IMR-90 (cell line): Measurements from ENCODE around the gene NAT14. TPM values are rescaled to one million over a fixed set of nuclear protein-coding genes. Genes with fewer than 3 reads are reported as not detected.

Experiments used
- ATAC-seq: fragments of 200-7000 bp; cut with Tn5 transposase; 2 replicates; pipeline ENCODE4 v1.9.1; 2020; ENCODE audit warnings: low read depth, mild to moderate bottlenecking, moderate library complexity
- BruUV-seq: library from RNA; stranded (reverse); fragments of 400-500 nt; replicated peaks from 2 replicates; lab custom pipeline; 2021; lab: Mats Ljungman, UMichigan
- CTCF ChIA-PET: fragments of 300-600 bp; formaldehyde crosslinking; extraction: SDS; loops from one replicate; lab custom pipeline; 2021; ENCODE audit warnings: antibody characterized with exemption; lab: Yijun Ruan, JAX
- POLR2A ChIA-PET: fragments of 300-600 bp; sonication (Branson Sonifier 250); formaldehyde crosslinking; loops from one replicate; lab custom pipeline; 2022; ENCODE audit warnings: antibody characterized with exemption; ENCODE audit not compliant: unreplicated experiment; lab: Charles Lee
- DNase-seq: peaks from one replicate; pipeline ENCODE4 v3.0.0; 2013
- H2AFZ ChIP-seq: replicated peaks from 2 replicates; pipeline ENCODE3; 2013; ENCODE audit warnings: low read length, mild to moderate bottlenecking; ENCODE audit not compliant: poor library complexity
- H2AK5ac ChIP-seq: 2 replicates; pipeline ENCODE4 v1.6.1; 2013; ENCODE audit warnings: low read depth, low read length, inconsistent platforms
- H2AK9ac ChIP-seq: replicated peaks from 2 replicates; pipeline ENCODE3; 2013; ENCODE audit warnings: mild to moderate bottlenecking, low read depth, low read length, moderate library complexity; ENCODE audit not compliant: poor library complexity
- H2BK120ac ChIP-seq: 2 replicates; pipeline ENCODE4 v1.6.1; 2013; ENCODE audit warnings: low read depth, low read length, inconsistent platforms
- H2BK15ac ChIP-seq: 3 replicates; pipeline ENCODE4 v1.6.1; 2013; ENCODE audit warnings: low read depth, low read length, inconsistent platforms
- H2BK20ac ChIP-seq: 2 replicates; pipeline ENCODE4 v1.6.1; 2013; ENCODE audit warnings: low read depth, mild to moderate bottlenecking, inconsistent platforms, low read length, moderate library complexity
- H2BK5ac ChIP-seq: 2 replicates; pipeline ENCODE4 v1.6.1; 2013; ENCODE audit warnings: mild to moderate bottlenecking, low read depth, low read length, inconsistent platforms; ENCODE audit not compliant: poor library complexity, severe bottlenecking
- H3K14ac ChIP-seq: replicated peaks from 2 replicates; pipeline ENCODE4 v1.6.1; 2013; ENCODE audit warnings: low read depth, low read length, inconsistent platforms
- H3K18ac ChIP-seq: 2 replicates; pipeline ENCODE4 v1.6.1; 2013; ENCODE audit warnings: low read depth, low read length, control low read depth
- H3K23ac ChIP-seq: 2 replicates; pipeline ENCODE4 v1.6.1; 2013; ENCODE audit warnings: low read depth, low read length, inconsistent platforms
- H3K27ac ChIP-seq: 2 replicates; pipeline ENCODE4 v1.5.1; 2013; ENCODE audit warnings: mild to moderate bottlenecking, control low read depth, low read length; ENCODE audit not compliant: insufficient read depth
- H3K27me3 ChIP-seq: 2 replicates; pipeline ENCODE4 v1.6.1; 2013; ENCODE audit warnings: low read length; ENCODE audit not compliant: control insufficient read depth, insufficient read depth
- H3K36me3 ChIP-seq: 2 replicates; pipeline ENCODE4 v1.6.1; 2013; ENCODE audit warnings: low read length, mixed read lengths; ENCODE audit not compliant: control insufficient read depth, insufficient read depth
- H3K4ac ChIP-seq: 2 replicates; pipeline ENCODE4 v1.6.1; 2013; ENCODE audit warnings: low read depth, low read length, inconsistent platforms
- H3K4me1 ChIP-seq: 2 replicates; pipeline ENCODE4 v1.6.1; 2013; ENCODE audit warnings: low read length, mixed read lengths; ENCODE audit not compliant: control insufficient read depth, insufficient read depth
- H3K4me2 ChIP-seq: 2 replicates; pipeline ENCODE4 v1.6.1; 2013; ENCODE audit warnings: low read depth, mild to moderate bottlenecking, control low read depth, low read length, moderate library complexity
- H3K4me3 ChIP-seq: 2 replicates; pipeline ENCODE4 v1.5.1; 2013; ENCODE audit warnings: low read depth, mild to moderate bottlenecking, control low read depth, low read length, moderate library complexity; ENCODE audit not compliant: insufficient read depth
- H3K56ac ChIP-seq: 2 replicates; pipeline ENCODE4 v1.6.1; 2013; ENCODE audit warnings: low read length, inconsistent platforms; ENCODE audit not compliant: insufficient read depth; ENCODE audit errors: extremely low read depth
- H3K79me1 ChIP-seq, 2 experiments: 2 replicates each; pipeline ENCODE4 v1.6.1; 2013; ENCODE audit warnings: low read length in 2 of 2, inconsistent platforms in 1 of 2, low read depth in 1 of 2
- H3K9ac ChIP-seq: 2 replicates; pipeline ENCODE4 v1.6.1; 2013; ENCODE audit warnings: low read depth, low read length, control low read depth
- H3K9me1 ChIP-seq: 2 replicates; pipeline ENCODE4 v1.6.1; 2013; ENCODE audit warnings: low read length, inconsistent platforms; ENCODE audit not compliant: insufficient read depth
- H3K9me3 ChIP-seq: 2 replicates; pipeline ENCODE4 v1.6.1; 2013; ENCODE audit warnings: low read length; ENCODE audit not compliant: control insufficient read depth, insufficient read depth
- H4K20me1 ChIP-seq: 2 replicates; pipeline ENCODE4 v1.6.1; 2013; ENCODE audit warnings: low read length, inconsistent platforms; ENCODE audit not compliant: insufficient read depth
- H4K5ac ChIP-seq: 2 replicates; pipeline ENCODE4 v1.6.1; 2013; ENCODE audit warnings: mild to moderate bottlenecking, low read depth, low read length, control low read depth
- H4K8ac ChIP-seq, 2 experiments: 2 replicates each; pipeline ENCODE4 v1.6.1; 2013; ENCODE audit warnings: low read depth in 2 of 2, low read length in 2 of 2, control low read depth in 1 of 2, inconsistent platforms in 1 of 2
- H4K91ac ChIP-seq: 2 replicates; pipeline ENCODE4 v1.6.1; 2013; ENCODE audit warnings: low read depth, low read length, inconsistent platforms; ENCODE audit not compliant: insufficient read depth
- BHLHE40 ChIP-seq: fragments of 150-350 bp; IDR thresholded peaks from 2 replicates; pipeline ENCODE4 v1.6.1; 2016; ENCODE audit warnings: mild to moderate bottlenecking, low read depth, low read length
- CEBPB ChIP-seq: IDR thresholded peaks from 2 replicates; pipeline ENCODE4 v1.6.1; 2012; ENCODE audit warnings: low read depth, low read length, improper control_type of control experiment
- CHD1 ChIP-seq: IDR thresholded peaks from 2 replicates; pipeline ENCODE4 v1.6.1; 2012; ENCODE audit warnings: low read depth, low read length, improper control_type of control experiment
- ELK1 ChIP-seq: fragments of 150-350 bp; IDR thresholded peaks from 2 replicates; pipeline ENCODE4 v1.6.1; 2016; ENCODE audit warnings: low read depth, mild to moderate bottlenecking, low read length, moderate library complexity, borderline replicate concordance
- MAFK ChIP-seq: IDR thresholded peaks from 2 replicates; pipeline ENCODE4 v1.6.1; 2012; ENCODE audit warnings: low read depth, low read length, improper control_type of control experiment
- MAZ ChIP-seq: IDR thresholded peaks from 2 replicates; pipeline ENCODE4 v1.6.1; 2012; ENCODE audit warnings: low read depth, mild to moderate bottlenecking, low read length, improper control_type of control experiment, moderate library complexity, borderline replicate concordance
- MXI1 ChIP-seq: IDR thresholded peaks from 2 replicates; pipeline ENCODE4 v1.6.1; 2012; ENCODE audit warnings: low read depth, mild to moderate bottlenecking, low read length, moderate library complexity, borderline replicate concordance
- NFE2L2 ChIP-seq: fragments of 150-350 bp; IDR thresholded peaks from 2 replicates; pipeline ENCODE4 v1.6.1; 2016; ENCODE audit warnings: low read depth, mild to moderate bottlenecking, low read length
- POLR2A ChIP-seq: IDR thresholded peaks from 2 replicates; pipeline ENCODE4 v1.6.1; 2012; ENCODE audit warnings: mild to moderate bottlenecking, low read depth, low read length
- RAD21 ChIP-seq: IDR thresholded peaks from 2 replicates; pipeline ENCODE4 v1.6.1; 2012; ENCODE audit warnings: low read length, improper control_type of control experiment
- RCOR1 ChIP-seq: IDR thresholded peaks from 2 replicates; pipeline ENCODE4 v1.6.1; 2012; ENCODE audit warnings: mild to moderate bottlenecking, low read length, improper control_type of control experiment; ENCODE audit not compliant: insufficient replicate concordance
- RFX5 ChIP-seq: IDR thresholded peaks from 2 replicates; pipeline ENCODE4 v1.8.0; 2012; ENCODE audit warnings: low read depth, mild to moderate bottlenecking, low read length, moderate library complexity
- SMC3 ChIP-seq: fragments of 150-350 bp; IDR thresholded peaks from 2 replicates; pipeline ENCODE4 v1.6.1; 2016; ENCODE audit warnings: low read depth, mild to moderate bottlenecking, antibody characterized with exemption, low read length, moderate library complexity
- USF2 ChIP-seq: fragments of 150-350 bp; IDR thresholded peaks from 2 replicates; pipeline ENCODE4 v1.6.1; 2017; ENCODE audit warnings: mild to moderate bottlenecking, antibody characterized with exemption, low read length, low read depth
- WGBS, 2 experiments: methylation state at CpG; one replicate each; pipeline versions ENCODE4 v1.1.5 to v1.1.7; 2013; ENCODE audit warnings: missing lambda C conversion rate in 2 of 2; ENCODE audit not compliant: insufficient read length in 1 of 2; ENCODE audit errors: extremely low coverage in 2 of 2; 5-methylcytosine and 5-hydroxymethylcytosine counted together
- dilution Hi-C: fragments of 300-500 bp; cut with HindIII; formaldehyde crosslinking; loops from one replicate; pipeline ENCODE4 v1.14.3; 2018; ENCODE audit warnings: low sequenced_read_pairs; ENCODE audit not compliant: unreplicated experiment
- in situ Hi-C: fragments of 300-500 bp; cut with MboI; formaldehyde crosslinking; loops from 3 replicates; pipeline ENCODE4 v1.14.3; 2019; ENCODE audit warnings: low sequenced_read_pairs, inconsistent platforms, mixed read lengths
- intact Hi-C: fragments of 100-400 bp; cut with micrococcal nuclease; formaldehyde crosslinking; loops from 2 replicates; pipeline ENCODE4 v1.10.0; 2022
- polyA plus RNA-seq, 3 experiments: library from polyadenylated mRNA; depleted of rRNA; stranded (reverse); fragments of >200 nt; gene quantifications; 2 replicates each; pipeline ENCODE4 v1.2.3, GENCODE V29; 2012; ENCODE audit warnings: low replicate concordance in 1 of 3
- total RNA-seq: library from RNA; depleted of rRNA; stranded (reverse); fragments of >200 nt; gene quantifications from 2 replicates; pipeline ENCODE4 v1.2.3, GENCODE V29; 2012
- TF ChIP-seq, protein P1 (sequence below): conservative IDR thresholded peaks from 2 replicates; pipeline ENCODE4 v1.5.1; 2012; ENCODE audit warnings: mild to moderate bottlenecking, low read depth, low read length, improper control_type of control experiment

NAT14 gene
- total and polyA plus RNA-seq, 2 of the 4 experiments (the other 2 are of a cell fraction): 4.3 to 41.2 TPM

DNA sequence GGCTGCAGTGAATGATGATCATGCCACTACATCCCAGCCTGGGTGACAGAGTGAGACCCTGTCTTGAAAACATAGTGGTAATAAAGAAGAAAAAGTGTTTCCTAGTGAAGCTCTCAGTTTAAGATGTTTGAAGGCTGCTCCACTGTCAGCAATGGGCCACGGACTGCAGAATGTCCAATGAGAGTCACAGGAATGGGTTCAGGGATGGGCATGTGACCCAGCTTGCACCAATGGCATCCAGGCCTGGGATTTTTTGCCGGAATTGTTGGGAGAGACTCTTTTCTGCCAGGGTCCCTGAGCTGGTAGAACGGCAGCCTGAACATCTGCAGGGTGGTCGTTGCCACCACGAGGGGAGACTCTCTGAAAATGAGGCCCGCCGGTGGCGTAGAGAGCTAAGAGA, 48.1 kb upstream of the NAT14 start:
- H2BK20ac ChIP-seq: no peak overlapping the region
- no peak overlapping the region for H3K18ac ChIP-seq
- H4K20me1 ChIP-seq: no peaks in the 10 kb centered on the region; the same call in 1 of the 2 replicates
- no peak overlapping the region for H3K56ac ChIP-seq
- H3K9ac ChIP-seq: no peak overlapping the region
- H3K27ac ChIP-seq: no peak overlapping the region
- H4K8ac ChIP-seq: no peak overlapping the region
- no peak overlapping the region for H3K23ac ChIP-seq
- H3K4me2 ChIP-seq: no peak overlapping the region
- H3K9me1 ChIP-seq: peaks cover 11% of the 10 kb centered on the region
- H3K27me3 ChIP-seq: peaks cover 40% of the 10 kb centered on the region
- intact Hi-C loops (loop anchor here (5.0 kb wide), 1 partner anchor 220 kb away; no protein-coding TSS in a partner anchor), dilution Hi-C loops (no loop called here), in situ Hi-C loops (no loop called here)
- no peak overlapping the region for H3K4ac ChIP-seq
- no peak overlapping the region for H2AK9ac ChIP-seq
- WGBS, 2 experiments: 38% methylated on average over 4 of the region's 8 CpGs; no CpG with 5 or more reads in 1 of the 2 experiments
- no peaks in the 10 kb centered on the region for H3K36me3 ChIP-seq
- H2AFZ ChIP-seq: no peak overlapping the region
- DNase-seq (no peak), ATAC-seq (no peak)
- CTCF ChIA-PET: interaction anchor here (0.9 to 1.1 kb wide), 2 partner anchors 19 to 295 kb away, joined by 5 to 8 read pairs; no protein-coding TSS in a partner anchor
- no peak overlapping the region for H2AK5ac ChIP-seq
- no peak overlapping the region for H2BK15ac ChIP-seq
- POLR2A ChIA-PET: interaction anchor here (1.1 kb wide), 1 partner anchor 29 kb away, joined by 6 read pairs; the partner anchor contains the start of gene UBE2S
- no peaks in the 10 kb centered on the region for H3K4me1 ChIP-seq
- H2BK120ac ChIP-seq: no peak overlapping the region
- H4K5ac ChIP-seq: no peak overlapping the region
- H3K79me1 ChIP-seq: no peaks in the 10 kb centered on the region
- no peak overlapping the region for H2BK5ac ChIP-seq
- peaks cover 3% of the 10 kb centered on the region; the same call in 1 of the 2 replicates for H3K9me3 ChIP-seq
- no peak overlapping the region for H3K14ac ChIP-seq
- TF ChIP-seq POLR2A: no peak
- no peak for TF ChIP-seq USF2
- no peak for TF ChIP-seq RAD21
- no peak for TF ChIP-seq CEBPB
- no peak for TF ChIP-seq BHLHE40
- no peak for TF ChIP-seq RCOR1
- TF ChIP-seq RFX5: no peak
- TF ChIP-seq, protein P1, sequence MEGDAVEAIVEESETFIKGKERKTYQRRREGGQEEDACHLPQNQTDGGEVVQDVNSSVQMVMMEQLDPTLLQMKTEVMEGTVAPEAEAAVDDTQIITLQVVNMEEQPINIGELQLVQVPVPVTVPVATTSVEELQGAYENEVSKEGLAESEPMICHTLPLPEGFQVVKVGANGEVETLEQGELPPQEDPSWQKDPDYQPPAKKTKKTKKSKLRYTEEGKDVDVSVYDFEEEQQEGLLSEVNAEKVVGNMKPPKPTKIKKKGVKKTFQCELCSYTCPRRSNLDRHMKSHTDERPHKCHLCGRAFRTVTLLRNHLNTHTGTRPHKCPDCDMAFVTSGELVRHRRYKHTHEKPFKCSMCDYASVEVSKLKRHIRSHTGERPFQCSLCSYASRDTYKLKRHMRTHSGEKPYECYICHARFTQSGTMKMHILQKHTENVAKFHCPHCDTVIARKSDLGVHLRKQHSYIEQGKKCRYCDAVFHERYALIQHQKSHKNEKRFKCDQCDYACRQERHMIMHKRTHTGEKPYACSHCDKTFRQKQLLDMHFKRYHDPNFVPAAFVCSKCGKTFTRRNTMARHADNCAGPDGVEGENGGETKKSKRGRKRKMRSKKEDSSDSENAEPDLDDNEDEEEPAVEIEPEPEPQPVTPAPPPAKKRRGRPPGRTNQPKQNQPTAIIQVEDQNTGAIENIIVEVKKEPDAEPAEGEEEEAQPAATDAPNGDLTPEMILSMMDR: no peak
- no peak for TF ChIP-seq MAFK
- TF ChIP-seq ELK1: no peak
- TF ChIP-seq SMC3: no peak
- TF ChIP-seq CHD1: no peak
- TF ChIP-seq MAZ: no peak
- no peak for TF ChIP-seq MXI1
- no peak for TF ChIP-seq NFE2L2
- no TSS peak for BruUV-seq
- no peak overlapping the region for H3K4me3 ChIP-seq
- H4K91ac ChIP-seq: no peak overlapping the region
